Erythroblast (primary cell): ENCODE results near the gene TP63.
"Not testable (repeated sequence)": the region's sequence is repeated elsewhere in the genome, so short reads cannot be mapped to it uniquely, and the experiment has no call there.

ENCODE experiments used
- GATA1 ChIP-seq: IDR thresholded peaks from 2 replicates; pipeline ENCODE4 v1.6.1; 2011; ENCODE audit warnings: low read depth, mild to moderate bottlenecking, control low read depth, low read length, moderate library complexity
- POLR2A ChIP-seq: IDR thresholded peaks from 2 replicates; pipeline ENCODE4 v1.6.1; 2011; ENCODE audit warnings: mild to moderate bottlenecking, low read length

GRCh38 chr3:189596078-189596979 lies 34.9 kb upstream of the TP63 start:
- not testable (repeated sequence) for TF ChIP-seq POLR2A, GATA1
